ENCODE measurements around the gene DHRSX.
"Not testable (repeated sequence)": the region's sequence is repeated elsewhere in the genome, so short reads cannot be mapped to it uniquely, and the experiment has no call there.

- TF ChIP-seq, protein P1, sequence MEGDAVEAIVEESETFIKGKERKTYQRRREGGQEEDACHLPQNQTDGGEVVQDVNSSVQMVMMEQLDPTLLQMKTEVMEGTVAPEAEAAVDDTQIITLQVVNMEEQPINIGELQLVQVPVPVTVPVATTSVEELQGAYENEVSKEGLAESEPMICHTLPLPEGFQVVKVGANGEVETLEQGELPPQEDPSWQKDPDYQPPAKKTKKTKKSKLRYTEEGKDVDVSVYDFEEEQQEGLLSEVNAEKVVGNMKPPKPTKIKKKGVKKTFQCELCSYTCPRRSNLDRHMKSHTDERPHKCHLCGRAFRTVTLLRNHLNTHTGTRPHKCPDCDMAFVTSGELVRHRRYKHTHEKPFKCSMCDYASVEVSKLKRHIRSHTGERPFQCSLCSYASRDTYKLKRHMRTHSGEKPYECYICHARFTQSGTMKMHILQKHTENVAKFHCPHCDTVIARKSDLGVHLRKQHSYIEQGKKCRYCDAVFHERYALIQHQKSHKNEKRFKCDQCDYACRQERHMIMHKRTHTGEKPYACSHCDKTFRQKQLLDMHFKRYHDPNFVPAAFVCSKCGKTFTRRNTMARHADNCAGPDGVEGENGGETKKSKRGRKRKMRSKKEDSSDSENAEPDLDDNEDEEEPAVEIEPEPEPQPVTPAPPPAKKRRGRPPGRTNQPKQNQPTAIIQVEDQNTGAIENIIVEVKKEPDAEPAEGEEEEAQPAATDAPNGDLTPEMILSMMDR (IDR thresholded peaks at IDR 0.05) = not testable (repeated sequence)
- not testable (repeated sequence) for TF ChIP-seq POLR2A (IDR thresholded peaks at IDR 0.05)
Observed at GRCh38 chrX:2271595-2271994, 229.2 kb downstream of the DHRSX start.

Data from testis (tissue), 2 donors.